Ovary (tissue), 3 donors: ENCODE results near the gene TMTC4.

ENCODE experiments used
- EP300 ChIP-seq: sonication (generic); formaldehyde crosslinking; IDR thresholded peaks from one replicate; pipeline ENCODE4 v1.6.1; 2017; ENCODE audit warnings: antibody characterized with exemption
- POLR2A ChIP-seq: fragments of 450-650 bp; IDR thresholded peaks from one replicate; pipeline ENCODE4 v1.6.1; 2017; ENCODE audit warnings: antibody characterized with exemption, mild to moderate bottlenecking, moderate library complexity
- TF ChIP-seq, protein P1 (sequence below), 3 donors: fragments of 450-650 bp in 2 of 3; fragments of 200-600 bp in 1 of 3; IDR thresholded peaks; one replicate each; pipeline versions ENCODE4 v1.5.1 to v1.8.0; 2016 to 2022; ENCODE audit warnings: antibody characterized with exemption in 3 of 3, mild to moderate bottlenecking in 1 of 3
- donor health status: DM: no; HTN: no; CAD: no.

DNA sequence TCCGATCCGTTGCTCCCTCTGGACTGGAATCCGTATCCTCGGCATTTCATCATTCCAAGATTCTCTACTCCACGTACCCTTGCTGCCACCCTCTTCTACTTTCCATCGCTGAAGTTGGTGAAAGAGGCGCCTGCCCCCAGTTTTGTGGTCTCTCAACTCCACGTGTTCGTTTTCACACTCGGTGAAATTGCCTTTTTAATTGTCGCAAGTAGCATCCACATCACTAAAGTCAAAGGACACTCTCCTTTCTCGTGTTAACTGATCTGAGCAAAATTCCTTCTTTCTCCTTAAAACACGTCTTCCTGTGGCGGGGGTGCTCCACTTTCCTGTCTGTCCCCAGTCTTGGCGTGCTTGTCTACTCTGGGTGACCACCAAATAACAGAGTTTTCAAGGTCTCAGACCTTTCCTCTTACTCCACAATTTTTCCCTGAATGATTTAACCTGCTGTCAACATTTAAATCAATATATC is 1.1 kb upstream of the TMTC4 start:
- TF ChIP-seq EP300 (no peak), POLR2A (no peak)
- TF ChIP-seq, protein P1, sequence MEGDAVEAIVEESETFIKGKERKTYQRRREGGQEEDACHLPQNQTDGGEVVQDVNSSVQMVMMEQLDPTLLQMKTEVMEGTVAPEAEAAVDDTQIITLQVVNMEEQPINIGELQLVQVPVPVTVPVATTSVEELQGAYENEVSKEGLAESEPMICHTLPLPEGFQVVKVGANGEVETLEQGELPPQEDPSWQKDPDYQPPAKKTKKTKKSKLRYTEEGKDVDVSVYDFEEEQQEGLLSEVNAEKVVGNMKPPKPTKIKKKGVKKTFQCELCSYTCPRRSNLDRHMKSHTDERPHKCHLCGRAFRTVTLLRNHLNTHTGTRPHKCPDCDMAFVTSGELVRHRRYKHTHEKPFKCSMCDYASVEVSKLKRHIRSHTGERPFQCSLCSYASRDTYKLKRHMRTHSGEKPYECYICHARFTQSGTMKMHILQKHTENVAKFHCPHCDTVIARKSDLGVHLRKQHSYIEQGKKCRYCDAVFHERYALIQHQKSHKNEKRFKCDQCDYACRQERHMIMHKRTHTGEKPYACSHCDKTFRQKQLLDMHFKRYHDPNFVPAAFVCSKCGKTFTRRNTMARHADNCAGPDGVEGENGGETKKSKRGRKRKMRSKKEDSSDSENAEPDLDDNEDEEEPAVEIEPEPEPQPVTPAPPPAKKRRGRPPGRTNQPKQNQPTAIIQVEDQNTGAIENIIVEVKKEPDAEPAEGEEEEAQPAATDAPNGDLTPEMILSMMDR (IDR thresholded peaks at IDR 0.05): no peak
